GM19324 (cell line): ENCODE data around the gene SLC17A5.

Experiments used
- ATAC-seq: cut with Tn5 transposase; IDR thresholded peaks from one replicate; pipeline ENCODE4 v1.9.1; 2021; ENCODE audit warnings: mild to moderate bottlenecking, moderate library complexity; ENCODE audit not compliant: unreplicated experiment, low FRiP score

The SLC17A5 gene

GRCh38 chr6:73667798-73668197 lies 14.0 kb upstream of the SLC17A5 start:
- no peak for ATAC-seq

- ATAC-seq = no peak
Measured at GRCh38 chr6:73666393-73666792, 12.6 kb upstream of the SLC17A5 start.

GRCh38 chr6:73665686-73666319 lies 12.0 kb upstream of the SLC17A5 start:
- no peak for ATAC-seq

DNA sequence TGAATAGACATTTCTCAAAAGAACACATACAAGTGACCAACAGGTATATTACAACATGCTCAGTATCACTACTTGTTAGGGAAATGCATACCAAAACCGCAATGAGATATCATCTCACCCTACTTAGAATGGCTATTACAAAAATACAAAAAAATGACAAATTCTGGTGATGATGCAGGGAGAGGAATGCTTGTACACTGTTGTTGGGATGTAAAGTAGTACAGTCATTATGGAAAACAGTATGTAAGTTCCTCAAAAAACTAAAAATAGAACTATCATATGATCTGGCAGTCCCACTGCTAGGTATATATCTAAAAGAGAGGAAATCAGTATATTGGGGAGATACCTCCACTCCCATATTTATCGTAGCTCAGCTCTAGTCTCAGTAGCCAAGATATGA lies 10.9 kb upstream of the SLC17A5 start:
- ATAC-seq = no peak

- ATAC-seq = no peak
Measured at GRCh38 chr6:73657201-73657600, 3.4 kb upstream of the SLC17A5 start.

- ATAC-seq = no peak
Measured at GRCh38 chr6:73656531-73657145, 2.8 kb upstream of the SLC17A5 start.

GRCh38 chr6:73655341-73655917 lies 1.6 kb upstream of the SLC17A5 start:
- ATAC-seq = no peak

DNA sequence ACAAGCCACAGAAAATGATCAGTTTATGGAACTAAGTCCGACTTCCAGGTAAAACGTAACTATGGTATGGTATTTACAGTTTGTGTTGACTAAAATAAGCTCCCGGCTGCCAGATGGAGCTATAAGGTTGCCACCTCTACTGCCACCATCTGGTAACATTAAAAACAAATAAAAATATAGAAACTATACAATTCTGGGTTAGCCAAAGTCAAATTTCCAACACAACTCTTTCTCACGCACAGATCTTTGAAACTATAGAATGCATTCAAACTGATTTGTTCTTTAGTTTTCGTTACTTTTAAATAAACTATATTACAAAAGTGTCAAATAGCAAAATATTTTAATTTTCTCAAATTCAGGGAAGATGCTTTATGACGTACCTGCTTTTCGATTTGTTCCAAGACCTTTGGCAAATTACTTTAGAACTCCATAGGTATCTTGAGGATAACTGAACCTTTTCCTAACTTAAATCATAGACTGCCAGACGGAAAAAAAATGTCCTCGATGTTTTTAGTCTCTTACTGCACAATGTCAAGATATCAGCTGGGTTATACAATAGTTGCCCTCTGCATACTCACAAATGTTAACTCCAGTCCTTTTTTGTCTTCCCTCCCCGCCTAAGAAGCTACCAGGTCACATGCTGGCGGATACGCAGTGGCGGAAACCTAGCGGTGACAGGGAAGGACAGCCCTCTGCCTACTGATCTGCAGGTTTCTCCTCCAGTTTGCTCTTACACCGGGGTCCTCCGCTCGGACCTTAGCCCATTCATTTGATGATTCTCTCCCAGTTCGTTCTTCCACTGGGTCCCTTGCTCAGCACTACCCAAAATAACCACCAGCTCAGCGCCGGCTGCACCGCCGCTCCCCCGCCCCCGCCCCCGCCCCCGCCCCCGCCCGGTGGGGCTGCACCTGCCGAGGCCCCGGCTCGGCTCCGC lies 888 bp downstream of the SLC17A5 start:
- ATAC-seq = peak; percentile 41

- ATAC-seq = no peak
Measured at GRCh38 chr6:73649783-73650182, 4.0 kb downstream of the SLC17A5 start.

- no peak for ATAC-seq
Measured at GRCh38 chr6:73648166-73648565, 5.6 kb downstream of the SLC17A5 start.

DNA sequence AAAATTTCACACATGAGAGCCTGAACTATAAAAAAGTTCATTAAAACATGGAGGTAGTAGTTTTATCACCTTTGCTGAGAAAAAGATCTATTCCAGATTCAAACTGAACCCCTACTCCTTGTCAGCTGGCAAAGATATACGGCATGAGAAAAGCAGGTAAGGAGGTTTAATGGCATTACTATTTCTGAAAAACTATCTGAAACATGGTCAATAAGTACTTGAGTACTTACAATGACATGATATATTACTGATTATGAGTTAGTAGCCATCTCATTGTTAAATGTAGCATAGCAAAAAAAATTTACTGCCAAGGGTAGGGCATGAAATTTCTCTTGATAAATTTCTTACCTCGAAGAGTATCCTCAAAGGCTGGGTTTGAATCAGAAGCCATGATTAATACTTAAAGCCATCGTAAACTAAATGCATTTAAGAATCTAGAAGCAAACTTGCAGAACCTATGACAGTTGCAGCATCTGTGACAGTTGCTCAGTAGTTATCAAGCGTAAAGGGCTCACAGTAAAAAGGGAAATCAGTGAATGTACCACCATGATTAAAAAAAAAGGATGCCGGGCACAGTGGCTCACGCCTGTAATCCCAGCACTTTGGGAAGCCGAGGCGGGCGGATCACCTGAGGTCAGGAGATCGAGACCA lies 8.7 kb downstream of the SLC17A5 start:
- no peak for ATAC-seq

DNA sequence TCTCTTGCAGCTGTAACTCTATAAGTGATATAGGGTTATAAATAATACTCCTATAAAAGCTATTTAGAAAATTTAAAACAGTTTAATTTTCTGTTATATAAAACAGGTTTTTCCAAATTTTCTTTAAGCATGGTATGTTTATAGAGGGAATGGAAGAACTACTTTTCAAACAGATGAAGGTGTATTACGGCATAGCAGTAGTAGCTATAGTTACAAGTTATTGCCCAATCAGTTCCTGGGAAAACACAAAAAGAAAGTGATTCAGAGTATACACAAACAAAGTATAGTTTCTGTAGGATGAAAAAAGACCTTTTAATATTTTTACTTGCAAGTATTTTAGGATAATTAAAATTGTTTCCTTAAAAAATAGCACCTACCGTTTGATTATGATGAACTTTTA lies 9.8 kb downstream of the SLC17A5 start:
- no peak for ATAC-seq

DNA sequence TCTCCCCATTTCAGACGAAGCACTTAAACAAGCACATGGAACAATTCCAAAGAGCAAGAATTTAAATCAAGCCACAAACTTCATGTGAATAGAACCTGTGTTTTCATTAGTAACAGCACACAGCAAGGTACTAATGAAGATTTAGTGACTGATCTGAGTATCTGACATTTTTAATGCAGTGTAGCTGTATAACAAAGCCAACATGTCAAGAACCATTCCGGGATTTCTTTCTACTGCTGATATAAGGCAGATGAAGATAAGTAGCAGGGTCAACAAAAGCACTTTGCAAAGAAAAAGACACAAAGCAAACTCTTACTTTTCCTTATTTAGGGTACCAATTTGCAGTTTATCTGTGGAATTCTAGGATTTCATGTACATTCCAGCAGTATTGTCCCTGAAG lies 11.3 kb downstream of the SLC17A5 start:
- ATAC-seq = no peak

- ATAC-seq = no peak
Measured at GRCh38 chr6:73640179-73640750, 13.5 kb downstream of the SLC17A5 start.

DNA sequence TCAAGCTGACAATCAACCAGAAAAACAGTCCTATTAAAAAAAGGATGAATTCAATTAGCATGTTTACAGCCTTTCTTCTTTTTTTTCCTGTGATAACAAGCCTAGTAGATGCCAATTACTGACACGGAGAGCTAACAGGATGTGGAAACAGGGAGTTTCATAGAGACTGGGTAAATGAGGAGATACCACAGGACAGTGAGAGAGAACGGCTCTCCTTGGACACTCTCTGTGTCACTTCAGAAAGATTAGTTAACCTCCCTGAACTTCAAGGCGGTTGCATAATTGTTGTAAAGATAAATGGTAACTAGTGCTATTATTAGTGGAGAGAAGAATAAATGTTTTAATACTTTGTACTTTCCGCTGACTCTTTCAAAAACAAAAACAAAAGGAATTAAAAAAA lies 14.8 kb downstream of the SLC17A5 start:
- ATAC-seq = no peak

DNA sequence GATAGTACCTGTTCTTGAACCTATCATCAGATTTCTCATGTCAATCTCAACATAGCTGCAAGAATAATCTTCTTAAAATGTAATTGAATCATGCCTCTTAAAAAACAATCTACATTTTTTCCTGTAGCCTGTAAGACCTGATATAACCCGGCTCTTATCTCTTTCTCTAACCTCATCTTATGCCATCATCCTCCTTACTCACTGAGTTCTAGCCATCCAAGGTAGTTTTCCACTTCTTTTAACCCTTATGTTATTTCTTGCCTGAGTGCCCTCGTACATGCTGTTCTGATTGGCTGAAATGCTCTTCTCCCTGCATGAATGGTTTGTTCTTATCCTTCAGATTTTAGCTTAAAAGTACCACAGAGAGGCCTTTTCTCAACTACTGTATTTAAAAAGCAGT lies 16.4 kb downstream of the SLC17A5 start:
- no peak for ATAC-seq

GRCh38 chr6:73636048-73636447 lies 17.7 kb downstream of the SLC17A5 start:
- no peak for ATAC-seq

DNA sequence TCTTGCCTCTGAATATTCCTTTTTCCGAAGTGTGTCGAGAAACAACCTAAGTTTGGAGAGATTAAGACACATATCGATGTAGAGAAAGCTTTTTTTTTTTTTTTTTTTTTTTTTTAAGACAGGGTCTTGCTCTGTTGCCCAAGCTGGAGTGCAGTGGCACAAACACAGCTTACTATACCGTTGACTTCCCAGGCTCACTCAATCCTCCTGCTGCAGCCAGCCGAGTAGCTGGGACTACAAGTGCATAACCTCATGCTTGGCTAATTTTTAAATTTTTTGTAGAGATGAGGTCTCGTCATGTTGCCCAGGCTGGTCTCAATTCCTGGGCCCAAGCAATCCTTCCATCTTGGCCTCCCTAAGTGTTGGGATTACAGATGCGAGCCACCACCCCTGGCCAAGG lies 21.4 kb downstream of the SLC17A5 start:
- ATAC-seq = no peak

DNA sequence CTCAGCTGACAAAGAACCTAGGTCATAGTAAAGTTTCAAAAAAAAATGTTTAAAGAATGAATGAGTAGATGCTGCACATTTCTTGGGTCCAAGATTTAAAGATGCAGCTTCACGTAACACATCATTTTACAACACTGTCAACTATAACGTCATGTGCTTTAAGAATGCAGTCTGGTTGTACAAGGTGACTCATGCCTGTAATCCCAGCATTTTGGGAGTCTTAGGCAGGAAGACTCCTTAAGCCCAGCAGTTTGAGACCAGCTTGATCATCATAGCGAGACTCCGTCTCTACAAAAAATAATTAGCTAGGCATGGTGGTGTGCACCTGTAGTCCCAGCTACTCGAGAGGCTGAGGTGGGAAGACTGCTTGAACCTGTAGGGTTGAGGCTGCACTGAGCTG lies 21.9 kb downstream of the SLC17A5 start:
- no peak for ATAC-seq

DNA sequence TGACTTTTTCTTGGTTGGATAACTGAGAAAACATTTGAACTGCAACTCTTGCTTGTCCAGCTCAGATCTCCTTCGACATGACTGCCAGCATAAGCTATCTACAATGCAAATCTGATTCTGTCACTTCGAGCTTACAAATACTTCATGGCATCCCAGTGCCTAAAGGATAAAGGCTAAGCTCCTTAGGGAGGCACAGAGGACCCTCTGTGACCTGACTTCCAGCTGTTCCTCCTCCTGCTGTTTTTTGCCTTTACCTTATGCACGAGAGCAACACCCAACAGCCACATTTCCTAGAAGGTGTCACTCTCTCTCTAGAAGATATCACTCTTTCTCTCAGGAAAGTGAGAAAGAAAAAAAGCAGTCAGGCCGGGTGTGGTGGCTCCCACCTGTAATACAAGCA lies 23.4 kb downstream of the SLC17A5 start:
- no peak for ATAC-seq
